HG03442 (cell line): Measurements from ENCODE around the gene TRIM37.
"Not testable (repeated sequence)": the region's sequence is repeated elsewhere in the genome, so short reads cannot be mapped to it uniquely, and the experiment has no call there.

ENCODE experiments used
- ATAC-seq: cut with Tn5 transposase; IDR thresholded peaks from one replicate; pipeline ENCODE4 v1.9.1; 2021; ENCODE audit warnings: mild to moderate bottlenecking, moderate library complexity; ENCODE audit not compliant: unreplicated experiment

TRIM37 gene

GRCh38 chr17:59111539-59111938 is 4.9 kb upstream of the TRIM37 start:
- ATAC-seq: no peak

- ATAC-seq: no peak
Observed at GRCh38 chr17:59110973-59111372, 4.3 kb upstream of the TRIM37 start.

- no peak for ATAC-seq
Observed at GRCh38 chr17:59108400-59109102, 1.9 kb upstream of the TRIM37 start.

- ATAC-seq: no peak
Observed at GRCh38 chr17:59107306-59107670, 608 bp upstream of the TRIM37 start.

GRCh38 chr17:59105852-59106462 is 723 bp downstream of the TRIM37 start:
- peak; percentile 12 for ATAC-seq

- ATAC-seq: no peak
Observed at GRCh38 chr17:59101178-59101577, 5.5 kb downstream of the TRIM37 start.

GRCh38 chr17:59097876-59098275 is 8.8 kb downstream of the TRIM37 start:
- ATAC-seq: no peak

GRCh38 chr17:59094861-59095530 is 11.7 kb downstream of the TRIM37 start:
- no peak for ATAC-seq

- no peak for ATAC-seq
Observed at GRCh38 chr17:59093702-59094231, 12.9 kb downstream of the TRIM37 start.

GRCh38 chr17:59093145-59093701 is 13.5 kb downstream of the TRIM37 start:
- ATAC-seq: no peak

GRCh38 chr17:59090593-59090992 is 16.1 kb downstream of the TRIM37 start:
- not testable (repeated sequence) for ATAC-seq

- no peak for ATAC-seq
Observed at GRCh38 chr17:59084154-59084553, 22.5 kb downstream of the TRIM37 start.

- ATAC-seq: no peak
Observed at GRCh38 chr17:59074494-59074893, 32.2 kb downstream of the TRIM37 start.

- ATAC-seq: no peak
Observed at GRCh38 chr17:59073972-59074371, 32.7 kb downstream of the TRIM37 start.

- ATAC-seq: no peak
Observed at GRCh38 chr17:59069856-59070255, 36.8 kb downstream of the TRIM37 start.

- ATAC-seq: no peak
Observed at GRCh38 chr17:59067756-59068155, 38.9 kb downstream of the TRIM37 start.

GRCh38 chr17:59067340-59067739 is 39.3 kb downstream of the TRIM37 start:
- ATAC-seq: no peak

- ATAC-seq: no peak
Observed at GRCh38 chr17:59062509-59062908, 44.2 kb downstream of the TRIM37 start.

- no peak for ATAC-seq
Observed at GRCh38 chr17:59056857-59057256, 49.8 kb downstream of the TRIM37 start.

- no peak for ATAC-seq
Observed at GRCh38 chr17:59049798-59050197, 56.9 kb downstream of the TRIM37 start.

GRCh38 chr17:59047616-59048015 is 59.1 kb downstream of the TRIM37 start:
- no peak for ATAC-seq

GRCh38 chr17:59046192-59046591 is 60.5 kb downstream of the TRIM37 start:
- ATAC-seq: no peak
